Measurements from ENCODE around the gene WDR38.

Gene WDR38

GRCh38 chr9:124882231-124882630 is 29.0 kb downstream of the WDR38 start:
- Histone ChIP-seq H3K27me3 (ENCODE audit: control insufficient read depth, insufficient read depth, low read length) (no peaks in the 10 kb centered on the region), H3K4me3 (ENCODE audit: low read length) (no peak overlapping the region), H3K4me1 (ENCODE audit: control insufficient read depth, insufficient read depth, low read length) (no peaks in the 10 kb centered on the region), H3K27ac (ENCODE audit: low read depth, low read length) (no peak overlapping the region), H3K36me3 (ENCODE audit: control insufficient read depth, insufficient read depth, low read length) (peaks cover 39% of the 10 kb centered on the region), H3K9ac (ENCODE audit: low read length) (no peak overlapping the region)

- H3K4me3 ChIP-seq (ENCODE audit: low read length) = no peak overlapping the region
- H3K27ac ChIP-seq (ENCODE audit: low read depth, low read length) = no peak overlapping the region
- no peaks in the 10 kb centered on the region for H3K27me3 ChIP-seq (ENCODE audit: control insufficient read depth, insufficient read depth, low read length)
- H3K4me1 ChIP-seq (ENCODE audit: control insufficient read depth, insufficient read depth, low read length) = no peaks in the 10 kb centered on the region
- H3K9ac ChIP-seq (ENCODE audit: low read length) = no peak overlapping the region
- H3K36me3 ChIP-seq (ENCODE audit: control insufficient read depth, insufficient read depth, low read length) = peaks cover 49% of the 10 kb centered on the region
These were observed 31.1 kb downstream of the WDR38 start for GRCh38 chr9:124884376-124884775.

DNA sequence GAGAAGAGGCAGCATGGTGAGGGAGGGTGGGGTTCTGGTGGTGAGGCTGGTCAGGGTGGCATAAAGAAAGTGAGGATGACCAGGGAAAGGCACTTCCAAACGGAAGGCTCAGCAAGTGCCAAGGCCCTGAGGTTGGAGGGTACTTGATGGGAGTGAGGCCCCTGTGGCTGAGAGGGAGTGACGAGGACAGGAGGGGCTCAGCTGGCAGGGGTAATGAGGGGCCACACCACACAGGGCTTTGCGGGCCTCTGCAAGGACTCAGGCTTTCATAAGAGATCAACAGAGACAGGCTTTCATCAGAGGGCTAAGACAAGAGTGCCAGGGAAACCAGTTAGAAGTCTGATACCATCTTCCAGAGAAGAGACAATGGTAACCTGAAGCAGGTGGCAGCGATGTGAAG is 32.3 kb downstream of the WDR38 start:
- H3K36me3 ChIP-seq (ENCODE audit: control insufficient read depth, insufficient read depth, low read length) = peaks cover 52% of the 10 kb centered on the region
- no peak overlapping the region for H3K27ac ChIP-seq (ENCODE audit: low read depth, low read length)
- no peak overlapping the region for H3K4me3 ChIP-seq (ENCODE audit: low read length)
- H3K9ac ChIP-seq (ENCODE audit: low read length) = no peak overlapping the region
- no peaks in the 10 kb centered on the region for H3K27me3 ChIP-seq (ENCODE audit: control insufficient read depth, insufficient read depth, low read length)
- no peaks in the 10 kb centered on the region for H3K4me1 ChIP-seq (ENCODE audit: control insufficient read depth, insufficient read depth, low read length)

DNA sequence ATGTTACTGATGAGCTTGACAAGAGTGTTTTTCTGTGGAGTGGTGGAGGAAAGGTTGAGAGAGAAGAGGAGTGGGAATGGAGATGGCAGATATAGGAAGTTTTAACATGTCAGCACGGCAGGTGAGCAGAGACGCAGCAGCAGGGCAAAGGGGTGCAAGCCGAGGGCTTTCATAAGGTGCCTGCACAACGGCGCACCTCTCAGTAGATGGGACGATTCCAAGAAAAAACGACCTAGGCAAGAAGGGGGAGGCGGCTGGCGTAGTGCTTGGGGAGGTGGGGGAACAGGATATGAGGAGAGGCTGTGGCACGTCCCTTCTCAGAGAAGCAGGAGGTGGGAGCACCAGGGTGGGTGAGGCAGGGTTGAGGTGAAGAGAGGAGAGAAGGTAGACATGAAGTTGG is 33.2 kb downstream of the WDR38 start:
- Histone ChIP-seq H3K27me3 (ENCODE audit: control insufficient read depth, insufficient read depth, low read length) (no peaks in the 10 kb centered on the region), H3K4me1 (ENCODE audit: control insufficient read depth, insufficient read depth, low read length) (no peaks in the 10 kb centered on the region), H3K36me3 (ENCODE audit: control insufficient read depth, insufficient read depth, low read length) (peaks cover 52% of the 10 kb centered on the region), H3K4me3 (ENCODE audit: low read length) (no peak overlapping the region), H3K9ac (ENCODE audit: low read length) (no peak overlapping the region), H3K27ac (ENCODE audit: low read depth, low read length) (no peak overlapping the region)

GRCh38 chr9:124886866-124887492 is 33.7 kb downstream of the WDR38 start:
- Histone ChIP-seq H3K27me3 (ENCODE audit: control insufficient read depth, insufficient read depth, low read length) (no peaks in the 10 kb centered on the region), H3K4me3 (ENCODE audit: low read length) (no peak overlapping the region), H3K4me1 (ENCODE audit: control insufficient read depth, insufficient read depth, low read length) (no peaks in the 10 kb centered on the region), H3K36me3 (ENCODE audit: control insufficient read depth, insufficient read depth, low read length) (peaks cover 48% of the 10 kb centered on the region), H3K27ac (ENCODE audit: low read depth, low read length) (no peak overlapping the region), H3K9ac (ENCODE audit: low read length) (no peak overlapping the region)

DNA sequence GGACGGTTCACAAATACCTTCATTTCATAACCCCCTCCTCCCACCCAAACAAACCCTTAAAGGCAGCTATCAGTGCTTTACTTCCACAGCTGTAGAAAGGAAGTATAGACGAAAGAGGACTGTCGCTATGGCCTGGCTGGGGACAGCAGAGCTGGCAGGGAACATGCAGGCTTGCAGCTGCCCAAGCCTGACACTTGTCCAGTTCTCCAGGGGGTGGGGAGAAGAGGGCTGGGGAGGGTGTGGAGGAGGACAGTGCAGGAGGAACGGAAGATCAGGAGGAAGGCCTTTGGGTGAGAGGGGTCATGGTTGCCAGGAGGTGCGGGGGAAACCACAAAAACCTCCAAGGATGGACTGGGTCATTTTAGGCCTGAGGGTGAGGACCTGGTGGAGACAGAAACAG is 34.6 kb downstream of the WDR38 start:
- Histone ChIP-seq H3K27me3 (ENCODE audit: control insufficient read depth, insufficient read depth, low read length) (no peaks in the 10 kb centered on the region), H3K27ac (ENCODE audit: low read depth, low read length) (no peak overlapping the region), H3K4me3 (ENCODE audit: low read length) (no peak overlapping the region), H3K9ac (ENCODE audit: low read length) (no peak overlapping the region), H3K4me1 (ENCODE audit: control insufficient read depth, insufficient read depth, low read length) (no peaks in the 10 kb centered on the region), H3K36me3 (ENCODE audit: control insufficient read depth, insufficient read depth, low read length) (peaks cover 47% of the 10 kb centered on the region)

- H3K27ac ChIP-seq (ENCODE audit: low read depth, low read length) = no peak overlapping the region
- H3K9ac ChIP-seq (ENCODE audit: low read length) = no peak overlapping the region
- no peak overlapping the region for H3K4me3 ChIP-seq (ENCODE audit: low read length)
- H3K4me1 ChIP-seq (ENCODE audit: control insufficient read depth, insufficient read depth, low read length) = no peaks in the 10 kb centered on the region
- no peaks in the 10 kb centered on the region for H3K27me3 ChIP-seq (ENCODE audit: control insufficient read depth, insufficient read depth, low read length)
- peaks cover 45% of the 10 kb centered on the region for H3K36me3 ChIP-seq (ENCODE audit: control insufficient read depth, insufficient read depth, low read length)
These were observed 35.7 kb downstream of the WDR38 start for GRCh38 chr9:124889006-124889405.

DNA sequence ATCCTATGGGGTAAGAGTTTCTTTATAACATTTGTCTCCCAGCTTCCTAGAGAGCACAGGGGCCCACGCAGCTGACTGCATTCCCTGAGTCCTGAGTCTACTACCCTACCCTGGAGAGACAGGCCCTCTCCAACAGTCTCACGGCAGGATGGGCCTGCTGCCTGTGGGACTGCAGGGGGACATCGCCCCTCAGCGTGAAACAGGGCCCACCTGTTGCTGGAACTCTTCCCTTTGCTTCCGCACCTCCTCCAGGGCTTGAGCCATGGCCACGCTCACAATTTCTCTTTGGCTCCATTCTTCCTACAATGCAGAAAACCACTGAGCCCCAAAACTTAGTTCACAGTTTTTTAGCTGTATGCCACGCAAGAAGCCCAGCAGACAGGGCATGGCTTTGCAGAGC is 36.9 kb downstream of the WDR38 start:
- no peaks in the 10 kb centered on the region for H3K4me1 ChIP-seq (ENCODE audit: control insufficient read depth, insufficient read depth, low read length)
- no peak overlapping the region for H3K27ac ChIP-seq (ENCODE audit: low read depth, low read length)
- no peak overlapping the region for H3K9ac ChIP-seq (ENCODE audit: low read length)
- peaks cover 45% of the 10 kb centered on the region for H3K36me3 ChIP-seq (ENCODE audit: control insufficient read depth, insufficient read depth, low read length)
- H3K4me3 ChIP-seq (ENCODE audit: low read length) = no peak overlapping the region
- H3K27me3 ChIP-seq (ENCODE audit: control insufficient read depth, insufficient read depth, low read length) = no peaks in the 10 kb centered on the region

DNA sequence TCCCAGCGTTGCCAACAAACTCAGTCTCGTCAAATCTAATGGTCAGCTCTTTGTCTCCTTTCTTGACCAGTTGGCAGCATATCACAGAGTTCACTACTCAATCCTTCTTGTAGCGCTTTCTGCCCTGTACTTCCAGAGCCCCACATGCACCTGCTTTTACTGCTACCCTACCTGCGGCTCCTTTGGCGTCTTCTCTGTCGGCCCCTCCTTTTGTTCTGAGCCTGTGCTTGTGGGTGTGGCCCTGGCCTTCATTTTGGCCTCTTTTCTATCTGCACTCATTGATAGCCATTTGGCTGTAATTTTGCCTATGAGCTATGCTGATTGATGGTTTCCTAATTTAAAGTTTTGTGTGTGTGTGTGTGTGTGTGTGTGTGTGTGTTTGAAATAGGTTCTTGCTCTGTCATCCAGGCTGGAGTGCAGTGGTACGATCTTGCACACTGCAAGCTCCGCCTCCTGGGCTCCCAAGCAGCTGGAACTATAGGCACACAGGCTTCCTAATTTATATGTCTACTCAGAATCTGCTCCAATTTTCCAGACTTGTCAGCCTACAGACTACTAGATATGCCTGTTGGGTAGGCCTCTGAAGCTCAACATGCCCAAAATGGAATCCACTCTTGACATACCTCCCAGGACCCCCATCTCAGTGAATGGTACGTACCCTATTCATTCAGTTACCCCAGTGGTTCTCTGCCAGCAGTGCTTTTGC is 40.9 kb downstream of the WDR38 start:
- Histone ChIP-seq H3K4me3 (ENCODE audit: low read length) (no peak overlapping the region), H3K36me3 (ENCODE audit: control insufficient read depth, insufficient read depth, low read length) (peaks cover 33% of the 10 kb centered on the region), H3K27me3 (ENCODE audit: control insufficient read depth, insufficient read depth, low read length) (no peaks in the 10 kb centered on the region), H3K4me1 (ENCODE audit: control insufficient read depth, insufficient read depth, low read length) (no peaks in the 10 kb centered on the region), H3K9ac (ENCODE audit: low read length) (no peak overlapping the region), H3K27ac (ENCODE audit: low read depth, low read length) (no peak overlapping the region)

- H3K36me3 ChIP-seq (ENCODE audit: control insufficient read depth, insufficient read depth, low read length) = peaks cover 30% of the 10 kb centered on the region
- H3K27me3 ChIP-seq (ENCODE audit: control insufficient read depth, insufficient read depth, low read length) = no peaks in the 10 kb centered on the region
- H3K9ac ChIP-seq (ENCODE audit: low read length) = no peak overlapping the region
- no peak overlapping the region for H3K27ac ChIP-seq (ENCODE audit: low read depth, low read length)
- no peaks in the 10 kb centered on the region for H3K4me1 ChIP-seq (ENCODE audit: control insufficient read depth, insufficient read depth, low read length)
- H3K4me3 ChIP-seq (ENCODE audit: low read length) = no peak overlapping the region
These were observed 41.5 kb downstream of the WDR38 start for GRCh38 chr9:124894741-124895170.

GRCh38 chr9:124897570-124898460 is 44.6 kb downstream of the WDR38 start:
- H3K36me3 ChIP-seq (ENCODE audit: control insufficient read depth, insufficient read depth, low read length) = peaks cover 16% of the 10 kb centered on the region
- no peaks in the 10 kb centered on the region for H3K4me1 ChIP-seq (ENCODE audit: control insufficient read depth, insufficient read depth, low read length)
- H3K27me3 ChIP-seq (ENCODE audit: control insufficient read depth, insufficient read depth, low read length) = no peaks in the 10 kb centered on the region
- no peak overlapping the region for H3K27ac ChIP-seq (ENCODE audit: low read depth, low read length)
- no peak overlapping the region for H3K4me3 ChIP-seq (ENCODE audit: low read length)
- H3K9ac ChIP-seq (ENCODE audit: low read length) = no peak overlapping the region

DNA sequence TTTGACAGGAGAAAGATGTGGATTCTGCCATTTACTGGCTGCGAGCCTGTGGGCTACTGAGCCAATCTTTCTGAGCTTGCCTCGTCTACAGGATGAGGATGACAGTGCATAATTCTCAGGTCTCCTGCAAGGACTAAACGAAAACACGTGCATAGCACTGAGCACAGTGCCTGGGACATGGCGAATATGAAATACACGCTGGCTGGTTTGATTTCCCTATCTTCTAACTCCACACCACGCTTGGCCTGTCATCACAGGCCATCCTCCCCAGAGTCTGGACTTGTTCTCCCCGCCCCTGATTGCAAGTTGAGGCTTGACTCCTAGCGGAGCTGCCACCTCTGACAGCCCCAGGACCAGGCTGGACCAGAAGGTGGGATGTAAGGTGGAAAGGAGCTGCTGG is 46.6 kb downstream of the WDR38 start:
- H3K4me3 ChIP-seq (ENCODE audit: low read length) = no peak overlapping the region
- H3K9ac ChIP-seq (ENCODE audit: low read length) = no peak overlapping the region
- H3K27me3 ChIP-seq (ENCODE audit: control insufficient read depth, insufficient read depth, low read length) = no peaks in the 10 kb centered on the region
- H3K27ac ChIP-seq (ENCODE audit: low read depth, low read length) = no peak overlapping the region
- no peaks in the 10 kb centered on the region for H3K4me1 ChIP-seq (ENCODE audit: control insufficient read depth, insufficient read depth, low read length)
- peaks cover 18% of the 10 kb centered on the region for H3K36me3 ChIP-seq (ENCODE audit: control insufficient read depth, insufficient read depth, low read length)
